SK-N-SH (cell line): ENCODE data around the gene DLG4. TPM values are rescaled to one million over a fixed set of nuclear protein-coding genes. Genes with fewer than 3 reads are reported as not detected.

Source experiments
- CTCF ChIA-PET: fragments of 300-600, 350-600 bp; formaldehyde crosslinking; extraction: SDS; loops from one replicate; lab custom pipeline; 2021; lab: Yijun Ruan, JAX
- POLR2A ChIA-PET: fragments of 350-600 bp; sonication (Branson Sonifier 250); formaldehyde crosslinking; extraction: SDS; loops from one replicate; lab custom pipeline; 2020; ENCODE audit warnings: antibody characterized with exemption, inconsistent platforms; lab: Yijun Ruan, JAX
- DNase-seq: peaks from one replicate; pipeline ENCODE4 v3.0.0; 2012
- H2AFZ ChIP-seq: fragments of 200-600 bp; sonication (generic); 2 replicates; pipeline ENCODE4 v1.8.1; 2016; ENCODE audit warnings: antibody characterized with exemption, mild to moderate bottlenecking, low read depth
- H3F3A ChIP-seq: fragments of 200-600 bp; sonication (generic); replicated peaks from 2 replicates; pipeline ENCODE3; 2016; ENCODE audit warnings: antibody characterized with exemption, mild to moderate bottlenecking; ENCODE audit not compliant: insufficient read depth
- H3K27ac ChIP-seq, 2 experiments: fragments of 200-500 bp in 1 of 2; fragments of 200-600 bp in 1 of 2; sonication (Bioruptor generic) in 1 of 2; sonication (generic), shearing (Covaris generic) in 1 of 2; 2 replicates each; pipeline versions ENCODE4 v1.5.1 to v1.6.1; 2014 to 2016; ENCODE audit warnings: low read depth in 2 of 2, inconsistent platforms in 1 of 2, low read length in 1 of 2, mild to moderate bottlenecking in 1 of 2, mixed read lengths in 1 of 2
- H3K27me3 ChIP-seq: fragments of 200-600 bp; sonication (generic), shearing (Covaris generic); 2 replicates; pipeline ENCODE4 v1.6.1; 2016; ENCODE audit warnings: mixed run types; ENCODE audit not compliant: insufficient read depth
- H3K36me3 ChIP-seq, 2 experiments: fragments of 200-500 bp in 1 of 2; fragments of 200-600 bp in 1 of 2; sonication (Bioruptor generic) in 1 of 2; sonication (generic) in 1 of 2; replicated peaks in 1 of 2; 2 replicates each; pipeline versions ENCODE3 to v1.5.1; 2014 to 2016; ENCODE audit warnings: low read length in 1 of 2, mild to moderate bottlenecking in 1 of 2; ENCODE audit not compliant: insufficient read depth in 2 of 2, control insufficient read depth in 1 of 2
- H3K4me1 ChIP-seq, 2 experiments: fragments of 200-500 bp in 1 of 2; fragments of 200-600 bp in 1 of 2; sonication (Bioruptor generic) in 1 of 2; sonication (generic), shearing (Covaris generic) in 1 of 2; 2 replicates each; pipeline versions ENCODE4 v1.5.1 to v1.6.1; 2014 to 2016; ENCODE audit warnings: low read depth in 1 of 2, low read length in 1 of 2, mixed run types in 1 of 2; ENCODE audit not compliant: insufficient read depth in 2 of 2, control insufficient read depth in 1 of 2
- H3K4me2 ChIP-seq: fragments of 200-600 bp; sonication (generic), shearing (Covaris generic); 2 replicates; pipeline ENCODE4 v1.6.1; 2017; ENCODE audit warnings: mixed run types
- H3K4me3 ChIP-seq, 2 experiments: fragments of 200-500 bp in 1 of 2; fragments of 200-600 bp in 1 of 2; sonication (Bioruptor generic) in 1 of 2; sonication (generic), shearing (Covaris generic) in 1 of 2; 2 replicates each; pipeline versions ENCODE4 v1.5.1 to v1.8.1; 2014 to 2016; ENCODE audit warnings: low read depth in 2 of 2, inconsistent platforms in 1 of 2, low read length in 1 of 2, mild to moderate bottlenecking in 1 of 2, mixed read lengths in 1 of 2, moderate library complexity in 1 of 2
- H3K79me2 ChIP-seq: fragments of 200-600 bp; sonication (generic); 2 replicates; pipeline ENCODE4 v1.8.1; 2017; ENCODE audit warnings: mild to moderate bottlenecking; ENCODE audit not compliant: insufficient read depth
- H3K9ac ChIP-seq: fragments of 200-600 bp; sonication (generic); 2 replicates; pipeline ENCODE4 v1.6.1; 2017; ENCODE audit warnings: mixed run types
- H3K9me2 ChIP-seq: fragments of 200-600 bp; sonication (generic); 2 replicates; pipeline ENCODE4 v1.6.1; 2017; ENCODE audit warnings: mixed run types
- H3K9me3 ChIP-seq: fragments of 200-600 bp; sonication (generic); 2 replicates; pipeline ENCODE4 v1.6.1; 2017; ENCODE audit warnings: mixed run types, mild to moderate bottlenecking, moderate library complexity
- H4K20me1 ChIP-seq: fragments of 200-600 bp; sonication (generic); 2 replicates; pipeline ENCODE4 v1.6.1; 2017; ENCODE audit warnings: mild to moderate bottlenecking, mixed run types; ENCODE audit not compliant: insufficient read depth
- ELF1 ChIP-seq: IDR thresholded peaks from 2 replicates; pipeline ENCODE4 v1.4.0; 2012
- EZH2phosphoT487 ChIP-seq: fragments of 200-600 bp; sonication (generic); IDR thresholded peaks from 2 replicates; pipeline ENCODE4 v1.6.1; 2017; ENCODE audit warnings: low read depth, mixed run types, mild to moderate bottlenecking, antibody characterized with exemption, moderate library complexity, borderline replicate concordance
- FOXJ3 ChIP-seq: sonication (generic); formaldehyde crosslinking; IDR thresholded peaks from 2 replicates; pipeline ENCODE4 v1.5.1; 2020; ENCODE audit warnings: mild to moderate bottlenecking, missing genetic modification reagents
- GABPA ChIP-seq: IDR thresholded peaks from 2 replicates; pipeline ENCODE4 v1.4.0; 2012; ENCODE audit warnings: low read depth, mild to moderate bottlenecking
- GATA2 ChIP-seq: sonication (generic); formaldehyde crosslinking; IDR thresholded peaks from 2 replicates; pipeline ENCODE4 v1.5.0; 2020; ENCODE audit warnings: mild to moderate bottlenecking, missing genetic modification reagents
- IRF3 ChIP-seq: fragments of 150-350 bp; IDR thresholded peaks from 2 replicates; pipeline ENCODE4 v1.6.1; 2016; ENCODE audit warnings: mild to moderate bottlenecking, low read depth, low read length
- JUND ChIP-seq: IDR thresholded peaks from 2 replicates; pipeline ENCODE4 v1.4.0; 2012
- NRF1 ChIP-seq: IDR thresholded peaks from 2 replicates; pipeline ENCODE4 v1.6.1; 2012; ENCODE audit warnings: low read depth, mild to moderate bottlenecking, low read length
- PBX3 ChIP-seq: IDR thresholded peaks from 2 replicates; pipeline ENCODE4; 2012
- POLR2AphosphoS5 ChIP-seq: IDR thresholded peaks from 2 replicates; pipeline ENCODE4 v1.6.1; 2012; ENCODE audit warnings: low read depth, low read length
- RAD21 ChIP-seq: IDR thresholded peaks from 2 replicates; pipeline ENCODE4 v1.6.1; 2012; ENCODE audit warnings: mild to moderate bottlenecking, low read length
- RFX5 ChIP-seq: IDR thresholded peaks from 2 replicates; pipeline ENCODE4 v1.6.1; 2012; ENCODE audit warnings: mild to moderate bottlenecking, improper control_type of control experiment, low read length
- RXRA ChIP-seq: IDR thresholded peaks from 2 replicates; pipeline ENCODE4 v1.4.0; 2012; ENCODE audit warnings: low read depth, mild to moderate bottlenecking, borderline replicate concordance
- TEAD4 ChIP-seq: IDR thresholded peaks from 2 replicates; pipeline ENCODE4 v1.4.0; 2012; ENCODE audit warnings: mild to moderate bottlenecking, borderline replicate concordance; ENCODE audit not compliant: insufficient read depth
- YY1 ChIP-seq: IDR thresholded peaks from 2 replicates; pipeline ENCODE4 v1.4.0; 2012; ENCODE audit warnings: low read depth, mild to moderate bottlenecking
- WGBS: methylation state at CpG from one replicate; pipeline ENCODE4 v1.1.6; 2017; ENCODE audit warnings: low lambda C conversion rate; 5-methylcytosine and 5-hydroxymethylcytosine counted together
- polyA plus RNA-seq, 3 experiments: library from polyadenylated mRNA; depleted of rRNA; stranded (reverse); fragments of >200 nt; gene quantifications; 2 replicates each; pipeline ENCODE4 v1.2.3, GENCODE V29; 2012
- TF ChIP-seq, protein P1 (sequence below): IDR thresholded peaks from 2 replicates; pipeline ENCODE4 v1.4.0; 2012; ENCODE audit warnings: low read depth, borderline replicate concordance
- TF ChIP-seq, protein P2 (sequence below): fragments of 200-600 bp; sonication (generic); IDR thresholded peaks from 2 replicates; pipeline ENCODE4 v1.6.1; 2017; ENCODE audit warnings: antibody characterized with exemption, mild to moderate bottlenecking, moderate library complexity

DLG4 gene
- polyA plus RNA-seq, 1 of the 3 experiments (the other 2 are of a cell fraction), result 30.5 TPM

- TF ChIP-seq, protein P1, sequence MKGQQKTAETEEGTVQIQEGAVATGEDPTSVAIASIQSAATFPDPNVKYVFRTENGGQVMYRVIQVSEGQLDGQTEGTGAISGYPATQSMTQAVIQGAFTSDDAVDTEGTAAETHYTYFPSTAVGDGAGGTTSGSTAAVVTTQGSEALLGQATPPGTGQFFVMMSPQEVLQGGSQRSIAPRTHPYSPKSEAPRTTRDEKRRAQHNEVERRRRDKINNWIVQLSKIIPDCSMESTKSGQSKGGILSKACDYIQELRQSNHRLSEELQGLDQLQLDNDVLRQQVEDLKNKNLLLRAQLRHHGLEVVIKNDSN, result no peak
- TF ChIP-seq ELF1 (0 out of 2 replicates have a peak, but pooled peaks have one; percentile 5), RAD21 (peak; percentile 63), JUND (peak; percentile 21), YY1 (no peak), FOXJ3 (no peak), TEAD4 (no peak; the same call in 1 of the 2 replicates), POLR2AphosphoS5 (peak; percentile 32; the same call in 1 of the 2 replicates)
These were observed 1.1 kb upstream of the DLG4 start (continued) for GRCh38 chr17:7220593-7221277.

DNA sequence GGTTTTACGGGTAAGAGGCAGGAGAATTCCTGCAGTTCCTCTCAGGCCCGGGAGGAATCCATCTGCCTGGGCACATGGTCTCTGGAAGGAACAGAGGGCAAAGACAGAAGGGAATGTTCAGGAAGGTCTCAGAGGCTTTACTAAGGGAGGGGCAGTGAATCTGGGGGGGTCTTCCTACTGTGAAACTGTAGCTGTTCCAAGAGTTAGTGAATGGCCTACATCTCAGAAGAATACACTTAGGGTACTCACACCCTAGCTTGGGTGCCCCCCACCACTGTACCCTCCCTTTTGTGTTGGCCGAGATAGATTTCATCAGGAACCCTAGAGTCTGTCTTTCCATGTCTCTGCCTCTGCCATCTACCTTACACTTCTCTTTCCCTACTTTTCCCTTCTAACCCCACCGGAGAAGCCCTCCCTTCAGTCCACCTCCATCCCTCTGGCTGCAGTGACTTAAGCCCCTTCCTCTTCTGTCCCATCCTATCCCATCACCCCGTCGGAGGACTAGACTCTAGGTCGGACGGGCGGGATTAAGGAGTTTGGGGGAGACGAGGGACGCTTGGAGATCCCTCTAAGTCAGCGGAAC, 316 bp downstream of the DLG4 start:
- Histone ChIP-seq H3K4me1 (peaks cover 20 to 56% of the 10 kb centered on the region in 2 experiments; a peak in 3 of 4 replicates), H3K4me2 (peak overlapping the region; percentile 100), H2AFZ (peak overlapping the region; percentile 68), H3K9me2 (no peaks in the 10 kb centered on the region), H4K20me1 (peaks cover 4% of the 10 kb centered on the region; the same call in 1 of the 2 replicates), H3K4me3 (peak overlapping the region; percentile 79 to 99), H3K79me2 (peaks cover 40% of the 10 kb centered on the region), H3K9ac (peak overlapping the region; percentile 88; the same call in 1 of the 2 replicates), H3K27ac (peak overlapping the region; percentile 76 to 89; a peak in 3 of 4 replicates), H3K27me3 (no peaks in the 10 kb centered on the region), H3F3A (peaks cover 52% of the 10 kb centered on the region), H3K9me3 (no peaks in the 10 kb centered on the region), H3K36me3 (peaks cover 23% of the 10 kb centered on the region in 2 experiments)
- CTCF ChIA-PET, result interaction anchor here (0.6 to 4.3 kb wide), 7 partner anchors 11 to 1094 kb away, joined by 3 to 44 read pairs (median 15); partner anchors contain the start of genes DVL2, GABARAP and PHF23
- POLR2A ChIA-PET, result interaction anchor here (0.6 to 2.7 kb wide), 8 partner anchors 13 to 364 kb away, joined by 3 to 11 read pairs (median 4); partner anchors contain the start of genes DVL2, MPDU1 and NEURL4
- 19% methylated on average over 12 of the region's 12 CpGs for WGBS
- no peak for DNase-seq
- no peak for TF ChIP-seq JUND
- TF ChIP-seq RXRA, result no peak
- 0 out of 2 replicates have a peak, but pooled peaks have one; percentile 70 for TF ChIP-seq POLR2AphosphoS5
- no peak for TF ChIP-seq EZH2phosphoT487

DNA sequence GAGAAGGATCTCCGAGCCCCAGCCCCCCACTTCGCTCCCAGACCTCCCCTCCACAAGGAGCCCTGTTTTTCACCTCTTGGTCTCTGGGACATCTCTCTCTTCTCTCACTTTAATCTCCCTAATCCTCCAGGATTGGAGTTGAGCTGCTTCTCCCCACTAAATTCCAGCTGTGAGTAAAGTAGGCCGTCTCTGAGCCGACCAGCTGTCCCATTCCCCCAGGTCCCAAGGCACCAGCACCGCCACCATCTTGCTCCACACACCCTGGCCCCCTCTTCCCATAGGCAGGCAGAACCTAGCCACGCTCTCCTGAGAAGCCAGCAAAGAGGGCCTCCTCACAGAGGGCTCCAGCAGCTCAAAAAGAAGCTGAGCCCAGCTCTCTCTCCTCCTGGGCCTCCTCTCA, 878 bp downstream of the DLG4 start:
- Histone ChIP-seq H3K79me2 (peaks cover 45% of the 10 kb centered on the region), H3F3A (peaks cover 52% of the 10 kb centered on the region), H3K27me3 (no peaks in the 10 kb centered on the region), H3K4me3 (no peak overlapping the region), H3K36me3 (peaks cover 18 to 22% of the 10 kb centered on the region in 2 experiments), H2AFZ (no peak overlapping the region; the same call in 1 of the 2 replicates), H3K9me2 (no peaks in the 10 kb centered on the region), H3K4me1 (peaks cover 20 to 60% of the 10 kb centered on the region in 2 experiments; a peak in 3 of 4 replicates), H3K9me3 (no peaks in the 10 kb centered on the region), H3K4me2 (0 out of 2 replicates have a peak overlapping the region, but pooled peaks have one; percentile 100), H3K27ac (peak overlapping the region in 1 of 2 experiments; percentile 76; a peak in 1 of 4 replicates), H3K9ac (no peak overlapping the region), H4K20me1 (peaks cover 8% of the 10 kb centered on the region)
- ChIA-PET POLR2A (interaction anchor here (1.2 to 1.5 kb wide), 2 partner anchors 14 to 16 kb away, joined by 3 to 10 read pairs; partner anchors contain the start of gene DVL2), CTCF (interaction anchor here (0.6 to 4.3 kb wide), 3 partner anchors 13 to 94 kb away, joined by 3 to 44 read pairs (median 26); partner anchors contain the start of genes DVL2 and PHF23)
- no peak for DNase-seq
- 78% methylated on average over 6 of the region's 6 CpGs for WGBS
- TF ChIP-seq, protein P2, sequence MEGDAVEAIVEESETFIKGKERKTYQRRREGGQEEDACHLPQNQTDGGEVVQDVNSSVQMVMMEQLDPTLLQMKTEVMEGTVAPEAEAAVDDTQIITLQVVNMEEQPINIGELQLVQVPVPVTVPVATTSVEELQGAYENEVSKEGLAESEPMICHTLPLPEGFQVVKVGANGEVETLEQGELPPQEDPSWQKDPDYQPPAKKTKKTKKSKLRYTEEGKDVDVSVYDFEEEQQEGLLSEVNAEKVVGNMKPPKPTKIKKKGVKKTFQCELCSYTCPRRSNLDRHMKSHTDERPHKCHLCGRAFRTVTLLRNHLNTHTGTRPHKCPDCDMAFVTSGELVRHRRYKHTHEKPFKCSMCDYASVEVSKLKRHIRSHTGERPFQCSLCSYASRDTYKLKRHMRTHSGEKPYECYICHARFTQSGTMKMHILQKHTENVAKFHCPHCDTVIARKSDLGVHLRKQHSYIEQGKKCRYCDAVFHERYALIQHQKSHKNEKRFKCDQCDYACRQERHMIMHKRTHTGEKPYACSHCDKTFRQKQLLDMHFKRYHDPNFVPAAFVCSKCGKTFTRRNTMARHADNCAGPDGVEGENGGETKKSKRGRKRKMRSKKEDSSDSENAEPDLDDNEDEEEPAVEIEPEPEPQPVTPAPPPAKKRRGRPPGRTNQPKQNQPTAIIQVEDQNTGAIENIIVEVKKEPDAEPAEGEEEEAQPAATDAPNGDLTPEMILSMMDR, result no peak
- TF ChIP-seq JUND (no peak), NRF1 (no peak), GATA2 (CRISPR knock-in tag) (no peak), RFX5 (no peak), IRF3 (no peak), PBX3 (no peak), GABPA (no peak), FOXJ3 (no peak)
- TF ChIP-seq, protein P1, result no peak
